K562 (cell line): ENCODE results near the gene PDZRN3.

Source experiments
- MXD1 ChIP-seq: fragments of 250-450 bp; sonication (Bioruptor Pico); IDR thresholded peaks from 2 replicates; pipeline ENCODE4 v1.8.0; 2021; ENCODE audit warnings: borderline replicate concordance, mild to moderate bottlenecking, moderate library complexity; ENCODE audit not compliant: poor library complexity, severe bottlenecking
- TAF1 ChIP-seq: IDR thresholded peaks from 2 replicates; pipeline ENCODE4 v1.6.1; 2011; ENCODE audit warnings: mild to moderate bottlenecking, low read length, moderate library complexity; ENCODE audit not compliant: insufficient read depth, control insufficient read depth, severe bottlenecking; ENCODE audit errors: extremely low read depth
- ZBTB8A ChIP-seq: fragments of 450-650 bp; IDR thresholded peaks from 2 replicates; pipeline ENCODE4 v1.6.1; 2018; ENCODE audit warnings: mild to moderate bottlenecking, moderate library complexity; ENCODE audit not compliant: partially characterized antibody
- ZNF41 ChIP-seq: fragments of 250-450 bp; sonication (Bioruptor Pico); conservative IDR thresholded peaks from 2 replicates; pipeline ENCODE4 v1.4.0; 2020; ENCODE audit warnings: mild to moderate bottlenecking
- TF ChIP-seq, protein P1 (sequence below), 3 experiments: IDR thresholded peaks in 2 of 3; conservative IDR thresholded peaks in 1 of 3; 2 replicates each; pipeline ENCODE4 v1.5.1; 2011 to 2012; ENCODE audit warnings: low read length in 3 of 3, mild to moderate bottlenecking in 3 of 3, control low read depth in 2 of 3, improper control_type of control experiment in 1 of 3, inconsistent platforms in 1 of 3, low read depth in 1 of 3, mixed read lengths in 1 of 3, moderate library complexity in 1 of 3; ENCODE audit not compliant: insufficient read depth in 2 of 3

GRCh38 chr3:73493543-73494308 is 131.0 kb downstream of the PDZRN3 start:
- TF ChIP-seq TAF1 = no peak
- TF ChIP-seq MXD1 (CRISPR knock-in tag) = no peak
- TF ChIP-seq, protein P1, sequence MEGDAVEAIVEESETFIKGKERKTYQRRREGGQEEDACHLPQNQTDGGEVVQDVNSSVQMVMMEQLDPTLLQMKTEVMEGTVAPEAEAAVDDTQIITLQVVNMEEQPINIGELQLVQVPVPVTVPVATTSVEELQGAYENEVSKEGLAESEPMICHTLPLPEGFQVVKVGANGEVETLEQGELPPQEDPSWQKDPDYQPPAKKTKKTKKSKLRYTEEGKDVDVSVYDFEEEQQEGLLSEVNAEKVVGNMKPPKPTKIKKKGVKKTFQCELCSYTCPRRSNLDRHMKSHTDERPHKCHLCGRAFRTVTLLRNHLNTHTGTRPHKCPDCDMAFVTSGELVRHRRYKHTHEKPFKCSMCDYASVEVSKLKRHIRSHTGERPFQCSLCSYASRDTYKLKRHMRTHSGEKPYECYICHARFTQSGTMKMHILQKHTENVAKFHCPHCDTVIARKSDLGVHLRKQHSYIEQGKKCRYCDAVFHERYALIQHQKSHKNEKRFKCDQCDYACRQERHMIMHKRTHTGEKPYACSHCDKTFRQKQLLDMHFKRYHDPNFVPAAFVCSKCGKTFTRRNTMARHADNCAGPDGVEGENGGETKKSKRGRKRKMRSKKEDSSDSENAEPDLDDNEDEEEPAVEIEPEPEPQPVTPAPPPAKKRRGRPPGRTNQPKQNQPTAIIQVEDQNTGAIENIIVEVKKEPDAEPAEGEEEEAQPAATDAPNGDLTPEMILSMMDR (IDR thresholded peaks at IDR 0.05 in 2 of 3, conservative IDR thresholded peaks at IDR 0.05 in 1 of 3; ENCODE audit: insufficient read depth in 2 of 3, low read depth in 1 of 3, low read length in 3 of 3) = no peak
- no peak for TF ChIP-seq ZBTB8A
- TF ChIP-seq ZNF41 (CRISPR knock-in tag) = no peak
